Epithelial cell of esophagus (primary cell): ENCODE measurements around the gene COMT.

ENCODE experiments used
- DNase-seq: peaks from one replicate; pipeline ENCODE4 v3.0.0; 2010; ENCODE audit warnings: low read depth
- H3K4me3 ChIP-seq: 2 replicates; pipeline ENCODE4 v1.5.1; 2011; ENCODE audit warnings: mild to moderate bottlenecking, low read length, control low read depth
- TF ChIP-seq, protein P1 (sequence below): IDR thresholded peaks from 2 replicates; pipeline ENCODE4 v1.5.1; 2011; ENCODE audit warnings: low read depth, mild to moderate bottlenecking, low read length, control low read depth, inconsistent platforms; ENCODE audit not compliant: insufficient read depth; ENCODE audit errors: missing control alignments

COMT gene

GRCh38 chr22:19915287-19915954 is 26.2 kb upstream of the COMT start:
- TF ChIP-seq, protein P1, sequence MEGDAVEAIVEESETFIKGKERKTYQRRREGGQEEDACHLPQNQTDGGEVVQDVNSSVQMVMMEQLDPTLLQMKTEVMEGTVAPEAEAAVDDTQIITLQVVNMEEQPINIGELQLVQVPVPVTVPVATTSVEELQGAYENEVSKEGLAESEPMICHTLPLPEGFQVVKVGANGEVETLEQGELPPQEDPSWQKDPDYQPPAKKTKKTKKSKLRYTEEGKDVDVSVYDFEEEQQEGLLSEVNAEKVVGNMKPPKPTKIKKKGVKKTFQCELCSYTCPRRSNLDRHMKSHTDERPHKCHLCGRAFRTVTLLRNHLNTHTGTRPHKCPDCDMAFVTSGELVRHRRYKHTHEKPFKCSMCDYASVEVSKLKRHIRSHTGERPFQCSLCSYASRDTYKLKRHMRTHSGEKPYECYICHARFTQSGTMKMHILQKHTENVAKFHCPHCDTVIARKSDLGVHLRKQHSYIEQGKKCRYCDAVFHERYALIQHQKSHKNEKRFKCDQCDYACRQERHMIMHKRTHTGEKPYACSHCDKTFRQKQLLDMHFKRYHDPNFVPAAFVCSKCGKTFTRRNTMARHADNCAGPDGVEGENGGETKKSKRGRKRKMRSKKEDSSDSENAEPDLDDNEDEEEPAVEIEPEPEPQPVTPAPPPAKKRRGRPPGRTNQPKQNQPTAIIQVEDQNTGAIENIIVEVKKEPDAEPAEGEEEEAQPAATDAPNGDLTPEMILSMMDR: no peak

GRCh38 chr22:19916006-19916405 is 25.6 kb upstream of the COMT start:
- TF ChIP-seq, protein P1: no peak
- H3K4me3 ChIP-seq: no peak overlapping the region
- no peak for DNase-seq

More at GRCh38 chr22:19915287-19915954, 26.2 kb upstream of the COMT start:
- no peak for DNase-seq
- H3K4me3 ChIP-seq: no peak overlapping the region

DNA sequence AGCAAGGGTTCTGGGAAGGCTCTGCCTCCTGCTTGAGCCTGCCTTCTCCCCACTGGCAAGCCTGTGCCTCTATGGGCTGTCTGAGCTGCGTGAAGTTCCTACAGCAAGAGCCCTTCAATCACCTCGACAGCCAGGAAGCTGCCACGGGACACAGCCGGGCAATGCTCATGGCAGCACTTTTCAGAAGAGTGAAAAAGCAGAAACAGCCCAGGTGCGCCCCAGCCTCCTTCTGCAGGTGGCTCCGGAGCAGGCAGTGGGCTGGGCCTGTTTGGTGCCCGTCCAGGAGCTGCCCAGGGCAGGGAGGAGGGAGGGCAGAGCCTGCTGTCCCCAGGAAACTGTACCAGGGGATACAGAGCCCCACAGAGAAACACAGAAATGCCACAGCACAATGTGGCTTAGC is 24.6 kb upstream of the COMT start:
- no peak overlapping the region for H3K4me3 ChIP-seq
- no peak for DNase-seq
- TF ChIP-seq, protein P1: no peak

DNA sequence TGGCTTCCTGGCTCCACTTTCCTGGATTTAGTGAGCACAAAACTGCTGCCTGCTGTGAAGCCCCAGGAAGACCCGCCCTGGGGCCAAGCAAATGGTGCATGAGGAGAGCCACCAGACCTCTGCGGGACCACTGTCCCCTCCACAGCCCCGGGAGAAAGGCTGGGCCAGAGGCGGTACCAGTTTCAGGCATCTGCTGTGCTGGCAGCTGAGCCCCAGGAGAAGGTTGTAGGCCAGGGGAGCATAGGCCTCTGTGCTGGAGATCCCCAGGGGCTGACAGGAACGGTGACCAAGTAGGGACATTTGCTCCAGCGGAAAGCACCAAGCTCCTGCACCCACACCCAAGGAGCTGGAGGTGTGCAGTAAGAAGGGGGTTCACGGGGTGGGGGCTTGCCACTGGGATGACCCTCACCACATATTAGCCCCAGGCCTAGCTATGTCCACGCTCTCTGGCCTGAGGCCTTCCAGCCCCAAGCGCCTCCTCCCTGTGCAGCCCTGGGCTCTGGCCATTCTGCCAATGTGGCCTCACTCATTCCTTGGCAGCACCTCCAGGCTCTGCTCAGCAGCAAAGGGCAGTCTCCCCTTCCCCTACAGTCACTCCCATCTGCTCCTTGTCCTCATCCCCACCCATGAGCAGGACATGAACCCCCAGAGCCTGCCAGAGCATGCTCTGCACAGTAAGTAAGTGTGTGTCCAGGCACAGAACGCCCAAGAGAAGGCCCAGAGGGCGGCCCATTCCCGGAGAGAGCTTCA is 24.0 kb upstream of the COMT start:
- no peak for DNase-seq
- H3K4me3 ChIP-seq: no peak overlapping the region
- TF ChIP-seq, protein P1: no peak

GRCh38 chr22:19918332-19919106 is 23.1 kb upstream of the COMT start:
- DNase-seq: no peak
- TF ChIP-seq, protein P1: no peak
- H3K4me3 ChIP-seq: no peak overlapping the region

DNA sequence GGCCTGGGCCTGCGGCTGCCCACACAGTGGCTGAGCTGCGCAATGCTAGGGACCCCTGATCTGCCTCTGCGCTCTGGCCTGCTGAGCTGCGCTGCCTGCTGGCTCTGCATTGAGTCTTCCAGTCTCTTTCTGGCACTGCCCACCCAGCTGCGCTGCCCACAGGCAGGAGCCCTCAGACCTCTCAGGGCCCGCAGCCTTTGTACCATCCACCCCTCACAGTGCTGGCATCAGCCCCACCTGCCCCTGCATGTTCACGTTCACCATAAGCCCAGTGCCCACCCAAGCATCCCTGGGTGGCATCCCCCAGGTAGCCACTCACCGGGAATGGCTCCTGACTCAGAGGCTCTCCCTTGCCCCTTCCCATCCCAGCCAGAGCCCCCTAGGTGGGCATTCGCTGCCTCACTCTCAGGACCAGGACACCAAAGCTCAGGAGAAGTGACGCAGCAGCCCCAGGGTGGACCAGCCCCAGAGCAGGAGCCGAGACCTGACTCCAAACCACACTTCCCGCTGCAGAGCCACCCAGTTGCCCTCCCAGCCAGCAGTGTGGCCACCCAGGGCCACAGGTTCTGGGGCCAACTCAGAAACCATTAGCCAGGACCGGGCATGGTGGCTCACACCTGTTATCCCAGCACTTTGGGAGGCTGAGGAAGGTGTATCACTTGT is 21.7 kb upstream of the COMT start:
- H3K4me3 ChIP-seq: no peak overlapping the region
- TF ChIP-seq, protein P1: no peak
- DNase-seq: no peak
